22Rv1 (cell line): Measurements from ENCODE around the gene MSN.

Source experiments
- H3K27ac ChIP-seq: fragments of 450-650 bp; 2 replicates; pipeline ENCODE4 v1.5.1; 2017
- CTCF ChIP-seq: fragments of 450-650 bp; IDR thresholded peaks from 2 replicates; pipeline ENCODE4 v1.5.1; 2017; ENCODE audit warnings: mild to moderate bottlenecking
- ZFX ChIP-seq: fragments of 450-650 bp; IDR thresholded peaks from 2 replicates; pipeline ENCODE4 v1.6.1; 2017; ENCODE audit warnings: antibody characterized with exemption, borderline replicate concordance

The MSN gene

GRCh38 chrX:65745427-65745826 lies 78.0 kb downstream of the MSN start:
- TF ChIP-seq ZFX: no peak
- no peak for TF ChIP-seq CTCF
- no peak overlapping the region for H3K27ac ChIP-seq

GRCh38 chrX:65745992-65746391 lies 78.5 kb downstream of the MSN start:
- TF ChIP-seq ZFX: no peak
- TF ChIP-seq CTCF: no peak; the same call in 1 of the 2 replicates
- no peak overlapping the region for H3K27ac ChIP-seq

GRCh38 chrX:65750674-65751469 lies 83.4 kb downstream of the MSN start:
- H3K27ac ChIP-seq: no peak overlapping the region
- TF ChIP-seq CTCF (no peak), ZFX (no peak)

- TF ChIP-seq ZFX (no peak), CTCF (no peak)
- H3K27ac ChIP-seq: no peak overlapping the region
Observed at GRCh38 chrX:65751519-65751918, 84.1 kb downstream of the MSN start.

GRCh38 chrX:65752294-65752693 lies 84.8 kb downstream of the MSN start:
- H3K27ac ChIP-seq: no peak overlapping the region
- no peak for TF ChIP-seq ZFX
- TF ChIP-seq CTCF: no peak

GRCh38 chrX:65755786-65756185 lies 88.3 kb downstream of the MSN start:
- no peak overlapping the region for H3K27ac ChIP-seq
- TF ChIP-seq ZFX: no peak
- TF ChIP-seq CTCF: no peak

GRCh38 chrX:65757943-65758342 lies 90.5 kb downstream of the MSN start:
- no peak overlapping the region for H3K27ac ChIP-seq
- TF ChIP-seq ZFX (no peak), CTCF (no peak)
